Mesenchymal stem cell (in vitro differentiated cells and primary cell): ENCODE measurements around the gene PGS1.

Source experiments
- DNase-seq: peaks from one replicate; pipeline ENCODE4 v3.0.0-alpha.2; 2013
- H2AFZ ChIP-seq: one replicate; pipeline ENCODE4 v1.6.1; 2013; ENCODE audit warnings: low read depth, mild to moderate bottlenecking, control low read depth, inconsistent platforms, low read length, moderate library complexity
- H2AK5ac ChIP-seq: 2 replicates; pipeline ENCODE4 v1.6.1; 2013; ENCODE audit warnings: low read length, moderate library complexity, mild to moderate bottlenecking, inconsistent platforms; ENCODE audit not compliant: severe bottlenecking
- H2BK120ac ChIP-seq: one replicate; pipeline ENCODE4 v1.6.1; 2013; ENCODE audit warnings: low read depth, mild to moderate bottlenecking, inconsistent platforms, low read length, moderate library complexity
- H2BK12ac ChIP-seq, 2 experiments: one replicate each; pipeline ENCODE4 v1.6.1; 2013; ENCODE audit warnings: inconsistent platforms in 2 of 2, low read length in 2 of 2, mild to moderate bottlenecking in 2 of 2, moderate library complexity in 2 of 2, control low read depth in 1 of 2
- H2BK15ac ChIP-seq: one replicate; pipeline ENCODE4 v1.6.1; 2013; ENCODE audit warnings: mild to moderate bottlenecking, low read depth, inconsistent platforms; ENCODE audit not compliant: poor library complexity, severe bottlenecking
- H2BK5ac ChIP-seq: 2 replicates; pipeline ENCODE4 v1.6.1; 2013; ENCODE audit warnings: low read depth, mild to moderate bottlenecking, low read length, control low read depth, inconsistent platforms; ENCODE audit not compliant: poor library complexity, severe bottlenecking
- H3K14ac ChIP-seq, 2 experiments: one replicate each; pipeline ENCODE4 v1.6.1; 2013; ENCODE audit warnings: inconsistent platforms in 2 of 2, low read length in 2 of 2, control low read depth in 1 of 2, mild to moderate bottlenecking in 1 of 2, moderate library complexity in 1 of 2
- H3K18ac ChIP-seq, 2 experiments: one replicate each; pipeline ENCODE4 v1.6.1; 2013; ENCODE audit warnings: inconsistent platforms in 2 of 2, low read length in 2 of 2, control low read depth in 1 of 2, low read depth in 1 of 2, mild to moderate bottlenecking in 1 of 2
- H3K23ac ChIP-seq, 2 experiments: one replicate each; pipeline ENCODE4 v1.6.1; 2013; ENCODE audit warnings: inconsistent platforms in 2 of 2, low read length in 2 of 2, mild to moderate bottlenecking in 2 of 2, moderate library complexity in 2 of 2, control low read depth in 1 of 2
- H3K27ac ChIP-seq: 2 replicates; pipeline ENCODE4 v1.5.1; 2013; ENCODE audit warnings: mild to moderate bottlenecking, moderate library complexity, low read length, control low read depth, inconsistent platforms; ENCODE audit not compliant: poor library complexity, severe bottlenecking
- H3K27me3 ChIP-seq, 2 experiments: 2 replicates each; pipeline versions ENCODE4 v1.6.1 to v1.7.0; 2013; ENCODE audit warnings: low read length in 2 of 2, mild to moderate bottlenecking in 2 of 2, moderate library complexity in 2 of 2, control low read depth in 1 of 2, inconsistent platforms in 1 of 2; ENCODE audit not compliant: control insufficient read depth in 1 of 2, insufficient read depth in 1 of 2
- H3K36me3 ChIP-seq, 2 experiments: 2 replicates each; pipeline versions ENCODE4 v1.6.1 to v1.7.0; 2013; ENCODE audit warnings: low read length in 2 of 2, control low read depth in 1 of 2, inconsistent platforms in 1 of 2, low read depth in 1 of 2, mild to moderate bottlenecking in 1 of 2; ENCODE audit not compliant: insufficient read depth in 2 of 2, control insufficient read depth in 1 of 2
- H3K4ac ChIP-seq, 2 experiments: one replicate each; pipeline ENCODE4 v1.6.1; 2013; ENCODE audit warnings: inconsistent platforms in 2 of 2, low read length in 2 of 2, mild to moderate bottlenecking in 2 of 2, moderate library complexity in 2 of 2, control low read depth in 1 of 2, low read depth in 1 of 2
- H3K4me1 ChIP-seq: 2 replicates; pipeline ENCODE4 v1.6.1; 2013; ENCODE audit warnings: low read depth, low read length, control low read depth; ENCODE audit not compliant: control insufficient read depth, insufficient read depth
- H3K4me2 ChIP-seq: 2 replicates; pipeline ENCODE4 v1.6.1; 2013; ENCODE audit warnings: low read length, mild to moderate bottlenecking, inconsistent platforms; ENCODE audit not compliant: poor library complexity, severe bottlenecking
- H3K4me3 ChIP-seq, 2 experiments: 2 replicates each; pipeline versions ENCODE4 v1.5.1 to v1.7.0; 2013; ENCODE audit warnings: low read length in 2 of 2, mild to moderate bottlenecking in 2 of 2, control low read depth in 1 of 2, low read depth in 1 of 2; ENCODE audit not compliant: insufficient read depth in 1 of 2
- H3K79me1 ChIP-seq: replicated peaks from 2 replicates; pipeline ENCODE4 v1.6.1; 2013; ENCODE audit warnings: mild to moderate bottlenecking, control low read depth, low read length, inconsistent platforms; ENCODE audit not compliant: poor library complexity, severe bottlenecking
- H3K9ac ChIP-seq: 2 replicates; pipeline ENCODE4 v1.7.0; 2013; ENCODE audit warnings: mild to moderate bottlenecking, low read length, moderate library complexity
- H3K9me3 ChIP-seq: 2 replicates; pipeline ENCODE4 v1.7.0; 2013; ENCODE audit warnings: mild to moderate bottlenecking, low read length; ENCODE audit not compliant: control insufficient read depth
- H4K8ac ChIP-seq: one replicate; pipeline ENCODE4 v1.6.1; 2013; ENCODE audit warnings: inconsistent platforms, mild to moderate bottlenecking, low read length, moderate library complexity
- H4K91ac ChIP-seq: one replicate; pipeline ENCODE4 v1.6.1; 2013; ENCODE audit warnings: mild to moderate bottlenecking, low read length, inconsistent platforms
- WGBS: methylation state at CpG from one replicate; pipeline ENCODE4 v1.1.7; 2013; ENCODE audit warnings: mixed read lengths; 5-methylcytosine and 5-hydroxymethylcytosine counted together

PGS1 gene

DNA sequence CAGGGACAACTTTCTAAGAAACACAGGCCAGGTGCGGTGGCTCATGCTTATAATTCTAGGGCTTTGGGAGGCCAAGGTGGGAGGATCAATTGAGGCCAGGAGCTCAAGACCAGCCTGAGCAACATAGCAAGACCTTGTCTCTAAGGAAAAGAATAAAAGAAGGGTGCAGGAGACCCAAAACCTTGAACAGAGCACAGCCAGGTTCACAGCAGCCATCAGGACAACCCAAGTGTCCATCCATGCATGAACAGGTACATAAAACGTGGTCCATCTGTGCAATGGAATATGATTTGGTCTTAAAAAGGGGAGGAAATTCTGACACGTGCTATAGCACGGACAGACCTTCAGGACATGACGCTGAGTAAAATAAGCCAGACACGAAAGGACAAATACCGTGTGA, 91.0 kb downstream of the PGS1 start:
- no peaks in the 10 kb centered on the region for H3K36me3 ChIP-seq
- no peak overlapping the region for H3K4me3 ChIP-seq
- H3K9ac ChIP-seq, result no peak overlapping the region
- H3K4me1 ChIP-seq, result no peaks in the 10 kb centered on the region
- H2BK5ac ChIP-seq, result no peak overlapping the region
- DNase-seq, result no peak
- peaks cover 4 to 34% of the 10 kb centered on the region in 2 experiments for H3K27me3 ChIP-seq
- H4K91ac ChIP-seq, result no peak overlapping the region
- no peak overlapping the region for H2AK5ac ChIP-seq
- H3K4me2 ChIP-seq, result no peak overlapping the region
- H2BK120ac ChIP-seq, result no peak overlapping the region
- no peak overlapping the region for H3K4ac ChIP-seq
- H4K8ac ChIP-seq, result no peak overlapping the region
- H3K23ac ChIP-seq, result no peak overlapping the region
- no peak overlapping the region for H2BK12ac ChIP-seq
- no peak overlapping the region for H3K18ac ChIP-seq
- H3K9me3 ChIP-seq, result no peaks in the 10 kb centered on the region
- no peak overlapping the region for H3K14ac ChIP-seq
- WGBS, result 90% methylated on average over 7 of the region's 7 CpGs
- H2AFZ ChIP-seq, result no peak overlapping the region
- no peak overlapping the region for H2BK15ac ChIP-seq
- no peaks in the 10 kb centered on the region for H3K79me1 ChIP-seq
- no peak overlapping the region for H3K27ac ChIP-seq

GRCh38 chr17:78471635-78472034, 93.2 kb downstream of the PGS1 start:
- no peak overlapping the region for H2BK12ac ChIP-seq
- no peak overlapping the region for H3K23ac ChIP-seq
- no peak overlapping the region for H3K18ac ChIP-seq
- no peaks in the 10 kb centered on the region for H3K36me3 ChIP-seq
- no peak overlapping the region for H3K27ac ChIP-seq
- H2BK120ac ChIP-seq, result no peak overlapping the region
- H4K91ac ChIP-seq, result no peak overlapping the region
- H3K14ac ChIP-seq, result no peak overlapping the region
- H3K4me3 ChIP-seq, result no peak overlapping the region
- H2AK5ac ChIP-seq, result no peak overlapping the region
- H3K4me1 ChIP-seq, result no peaks in the 10 kb centered on the region
- WGBS, result 86% methylated on average over 12 of the region's 12 CpGs
- no peak overlapping the region for H3K9ac ChIP-seq
- no peak overlapping the region for H2BK5ac ChIP-seq
- no peak overlapping the region for H3K4ac ChIP-seq
- no peak overlapping the region for H4K8ac ChIP-seq
- H2AFZ ChIP-seq, result no peak overlapping the region
- DNase-seq, result no peak
- H3K4me2 ChIP-seq, result no peak overlapping the region
- H3K79me1 ChIP-seq, result no peaks in the 10 kb centered on the region
- H3K9me3 ChIP-seq, result peaks cover 3% of the 10 kb centered on the region
- H3K27me3 ChIP-seq, result peaks cover 7 to 55% of the 10 kb centered on the region in 2 experiments
- no peak overlapping the region for H2BK15ac ChIP-seq

DNA sequence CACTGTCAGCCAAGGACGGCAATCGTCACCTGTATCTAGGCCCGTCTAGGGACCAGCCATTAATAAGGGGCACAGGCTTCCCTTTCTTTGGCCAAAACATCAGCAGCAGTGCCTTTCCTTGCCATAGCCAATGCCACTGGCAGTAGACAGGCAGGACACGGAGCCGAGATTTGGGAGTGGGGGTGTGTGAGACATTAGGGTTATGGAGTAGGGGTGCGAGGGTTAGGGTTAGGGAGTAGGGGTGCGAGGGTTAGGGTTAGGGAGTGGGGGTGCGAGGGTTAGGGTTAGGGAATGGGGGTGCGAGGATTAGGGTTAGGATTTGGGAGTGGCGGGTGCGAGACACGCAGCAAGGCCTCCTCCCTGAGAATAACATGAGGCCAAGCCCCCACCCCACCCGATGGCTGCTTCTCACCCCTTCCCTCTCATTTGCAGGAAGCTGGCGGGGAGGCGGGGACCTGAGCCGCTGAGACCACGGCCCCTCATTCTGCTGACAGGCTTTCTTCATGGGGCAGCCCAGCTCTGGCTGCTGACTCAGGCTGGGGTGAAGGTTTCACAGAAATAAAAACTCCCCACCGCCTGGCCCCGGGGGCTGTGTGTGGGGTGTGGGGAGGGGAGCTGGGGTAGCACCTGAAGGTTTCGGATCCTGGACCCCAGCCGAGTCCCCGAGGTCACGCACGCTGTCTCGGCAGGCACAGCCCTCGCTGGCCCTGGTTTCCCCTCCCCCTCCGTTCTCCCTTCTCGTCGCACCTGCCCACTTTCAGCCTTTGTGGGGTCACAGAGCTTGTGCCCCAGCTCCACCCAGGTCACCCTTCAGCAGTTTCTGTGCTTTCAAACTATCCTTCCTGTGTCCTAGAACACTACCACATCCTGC, 93.8 kb downstream of the PGS1 start:
- Histone ChIP-seq H2BK15ac (no peak overlapping the region), H3K9ac (no peak overlapping the region), H3K4me2 (no peak overlapping the region), H3K4me3 (no peak overlapping the region), H3K4me1 (no peaks in the 10 kb centered on the region), H4K8ac (no peak overlapping the region), H2BK5ac (no peak overlapping the region), H3K36me3 (no peaks in the 10 kb centered on the region), H3K23ac (no peak overlapping the region), H2AFZ (no peak overlapping the region), H3K18ac (no peak overlapping the region), H3K79me1 (no peaks in the 10 kb centered on the region), H3K4ac (no peak overlapping the region), H3K14ac (no peak overlapping the region), H2AK5ac (no peak overlapping the region), H2BK120ac (no peak overlapping the region), H2BK12ac (no peak overlapping the region), H4K91ac (no peak overlapping the region), H3K27me3 (peaks cover 7 to 57% of the 10 kb centered on the region in 2 experiments), H3K27ac (no peak overlapping the region), H3K9me3 (peaks cover 3% of the 10 kb centered on the region)
- WGBS, result 83% methylated on average over 23 of the region's 29 CpGs
- no peak for DNase-seq

DNA sequence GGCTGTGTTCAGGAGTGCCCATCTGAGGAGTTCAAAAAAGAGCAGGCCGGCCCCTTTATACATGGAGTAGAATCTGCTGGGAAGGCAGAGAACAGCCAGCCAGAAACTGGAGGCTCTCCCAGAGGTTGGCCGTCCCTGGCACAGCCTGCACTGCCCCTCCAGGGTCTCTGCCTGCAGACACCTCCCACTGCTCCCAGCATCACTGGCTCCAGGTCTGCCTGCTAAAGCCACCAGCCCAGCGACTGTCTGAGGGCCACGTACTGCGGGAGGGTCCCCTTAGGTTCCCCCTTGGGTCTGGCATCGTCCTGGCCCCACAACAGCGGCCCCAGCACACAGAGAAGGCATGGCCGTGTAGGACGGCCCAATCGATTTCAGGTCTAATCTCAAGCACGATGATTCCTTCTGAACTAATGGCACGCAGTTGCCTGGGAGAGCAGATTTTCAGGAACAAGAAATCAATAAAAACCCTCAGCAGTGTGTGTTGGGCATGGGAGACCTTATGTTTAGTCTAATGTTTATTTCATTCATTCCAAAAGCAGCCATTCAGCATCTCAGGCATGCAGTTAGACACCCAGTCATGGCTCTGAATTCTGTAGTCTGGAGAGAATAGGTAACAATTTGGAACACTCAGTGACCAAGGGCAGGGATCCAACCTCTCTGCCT, 95.6 kb downstream of the PGS1 start:
- no peak overlapping the region for H2BK12ac ChIP-seq
- no peak overlapping the region for H3K9ac ChIP-seq
- H4K91ac ChIP-seq, result no peak overlapping the region
- no peaks in the 10 kb centered on the region for H3K36me3 ChIP-seq
- H3K4ac ChIP-seq, result no peak overlapping the region
- H2BK120ac ChIP-seq, result no peak overlapping the region
- no peaks in the 10 kb centered on the region for H3K79me1 ChIP-seq
- no peaks in the 10 kb centered on the region for H3K4me1 ChIP-seq
- no peak overlapping the region for H2BK5ac ChIP-seq
- no peak overlapping the region for H3K4me3 ChIP-seq
- peaks cover 7 to 63% of the 10 kb centered on the region in 2 experiments for H3K27me3 ChIP-seq
- no peak overlapping the region for H3K4me2 ChIP-seq
- H3K23ac ChIP-seq, result no peak overlapping the region
- no peak overlapping the region for H3K18ac ChIP-seq
- H3K14ac ChIP-seq, result no peak overlapping the region
- H3K9me3 ChIP-seq, result peaks cover 3% of the 10 kb centered on the region
- no peak overlapping the region for H2AFZ ChIP-seq
- WGBS, result 88% methylated on average over 11 of the region's 12 CpGs
- H3K27ac ChIP-seq, result no peak overlapping the region
- H2BK15ac ChIP-seq, result no peak overlapping the region
- no peak overlapping the region for H2AK5ac ChIP-seq
- no peak for DNase-seq
- no peak overlapping the region for H4K8ac ChIP-seq
